HG03565 (cell line): Measurements from ENCODE around the gene PAGR1.
"Not testable (repeated sequence)": the region's sequence is repeated elsewhere in the genome, so short reads cannot be mapped to it uniquely, and the experiment has no call there.

Experiments used
- ATAC-seq: cut with Tn5 transposase; IDR thresholded peaks from one replicate; pipeline ENCODE4 v1.9.1; 2021; ENCODE audit warnings: mild to moderate bottlenecking, moderate library complexity; ENCODE audit not compliant: unreplicated experiment

The PAGR1 gene

DNA sequence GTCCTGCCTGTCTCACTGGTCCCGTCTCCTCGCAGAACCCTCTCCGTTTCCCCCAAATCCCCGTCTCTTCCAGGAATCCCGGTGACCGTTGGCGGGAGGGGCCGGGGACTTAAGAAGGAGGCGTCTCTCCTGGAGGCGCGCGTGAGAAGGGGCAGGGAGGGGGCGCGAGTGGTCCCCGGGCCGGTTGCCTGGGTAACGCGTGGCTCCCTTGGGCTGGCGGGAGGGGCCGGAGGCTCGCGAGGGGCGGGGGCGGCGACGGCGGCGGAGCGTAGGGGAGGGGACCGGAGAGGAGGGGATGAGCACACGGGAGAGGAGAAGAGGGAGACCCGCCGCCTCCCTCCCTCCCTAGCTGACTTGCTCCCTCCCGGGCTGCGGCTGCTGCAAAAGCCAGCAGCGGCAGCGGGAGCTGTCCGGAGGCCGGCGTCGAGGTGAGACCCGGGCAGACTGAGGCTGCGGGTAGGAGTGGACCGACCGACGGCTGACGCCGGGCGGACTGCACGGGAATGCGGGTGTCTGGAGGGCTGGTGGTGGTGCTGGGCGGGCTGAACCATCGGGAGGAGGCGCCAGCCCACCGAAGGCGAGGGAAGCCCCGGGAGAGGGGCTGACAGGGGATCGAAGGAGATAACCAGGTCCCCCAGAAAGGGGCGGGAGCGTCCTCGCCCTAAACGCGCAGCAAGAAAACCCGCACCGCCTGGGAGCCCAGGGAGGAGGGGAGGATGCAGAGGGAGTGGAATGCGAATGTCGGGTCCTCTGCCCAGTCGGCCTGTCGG, 3.9 kb upstream of the PAGR1 start, which contains the start of gene PRRT2:
TSS of gene PRRT2 (plus strand) at position 298 of the 770 bp plus-strand sequence. CDS start 862 bp downstream, outside the sequence.
- no peak for ATAC-seq

DNA sequence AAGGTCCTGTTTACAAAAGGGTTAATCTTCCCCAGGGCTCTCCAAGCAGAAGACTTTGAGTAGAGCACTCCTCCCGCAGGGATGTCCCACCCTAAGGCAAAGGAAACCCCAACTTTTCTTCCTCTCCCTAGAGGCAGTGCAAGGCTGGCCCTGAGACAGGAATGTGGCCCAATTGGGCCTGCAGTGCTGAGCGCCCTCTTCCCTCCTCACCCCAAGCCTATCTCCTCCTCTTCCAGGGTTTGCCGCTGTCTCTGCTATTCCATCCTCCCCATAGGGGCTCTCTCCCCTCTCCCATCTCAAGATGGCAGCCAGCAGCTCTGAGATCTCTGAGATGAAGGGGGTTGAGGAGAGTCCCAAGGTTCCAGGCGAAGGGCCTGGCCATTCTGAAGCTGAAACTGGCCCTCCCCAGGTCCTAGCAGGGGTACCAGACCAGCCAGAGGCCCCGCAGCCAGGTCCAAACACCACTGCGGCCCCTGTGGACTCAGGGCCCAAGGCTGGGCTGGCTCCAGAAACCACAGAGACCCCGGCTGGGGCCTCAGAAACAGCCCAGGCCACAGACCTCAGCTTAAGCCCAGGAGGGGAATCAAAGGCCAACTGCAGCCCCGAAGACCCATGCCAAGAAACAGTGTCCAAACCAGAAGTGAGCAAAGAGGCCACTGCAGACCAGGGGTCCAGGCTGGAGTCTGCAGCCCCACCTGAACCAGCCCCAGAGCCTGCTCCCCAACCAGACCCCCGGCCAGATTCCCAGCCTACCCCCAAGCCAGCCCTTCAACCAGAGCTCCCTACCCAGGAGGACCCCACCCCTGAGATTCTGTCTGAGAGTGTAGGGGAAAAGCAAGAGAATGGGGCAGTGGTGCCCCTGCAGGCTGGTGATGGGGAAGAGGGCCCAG, 3.0 kb upstream of the PAGR1 start:
- ATAC-seq = no peak

DNA sequence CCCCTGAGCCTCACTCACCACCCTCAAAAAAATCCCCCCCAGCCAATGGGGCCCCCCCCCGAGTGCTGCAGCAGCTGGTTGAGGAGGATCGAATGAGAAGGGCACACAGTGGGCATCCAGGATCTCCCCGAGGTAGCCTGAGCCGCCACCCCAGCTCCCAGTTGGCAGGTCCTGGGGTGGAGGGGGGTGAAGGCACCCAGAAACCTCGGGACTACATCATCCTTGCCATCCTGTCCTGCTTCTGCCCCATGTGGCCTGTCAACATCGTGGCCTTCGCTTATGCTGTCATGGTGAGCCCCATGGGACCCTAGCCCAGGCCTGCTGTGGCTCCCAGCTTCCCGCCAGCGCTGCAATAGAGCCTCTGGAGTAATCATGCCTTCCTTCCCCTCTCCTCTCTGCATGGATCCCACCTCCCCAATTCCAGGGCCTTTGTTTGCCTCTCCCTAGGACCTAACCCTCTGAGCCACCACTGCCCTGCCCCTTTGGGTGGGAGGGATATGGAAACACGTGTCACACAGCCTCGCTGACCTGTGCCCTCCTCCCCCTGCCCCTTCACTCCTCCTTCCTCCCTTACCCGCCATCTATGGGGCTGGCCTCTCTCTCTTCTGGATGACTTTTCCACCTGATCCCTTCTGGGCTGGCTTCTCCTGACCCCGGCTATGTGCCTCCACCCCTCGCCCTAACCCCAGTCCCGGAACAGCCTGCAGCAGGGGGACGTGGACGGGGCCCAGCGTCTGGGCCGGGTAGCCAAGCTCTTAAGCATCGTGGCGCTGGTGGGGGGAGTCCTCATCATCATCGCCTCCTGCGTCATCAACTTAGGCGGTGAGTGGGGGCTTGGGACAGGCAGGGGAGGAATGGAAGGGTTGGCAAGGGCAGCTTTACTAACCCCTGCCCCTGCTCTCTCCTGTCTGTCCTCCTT, 2.0 kb upstream of the PAGR1 start:
- ATAC-seq = no peak

DNA sequence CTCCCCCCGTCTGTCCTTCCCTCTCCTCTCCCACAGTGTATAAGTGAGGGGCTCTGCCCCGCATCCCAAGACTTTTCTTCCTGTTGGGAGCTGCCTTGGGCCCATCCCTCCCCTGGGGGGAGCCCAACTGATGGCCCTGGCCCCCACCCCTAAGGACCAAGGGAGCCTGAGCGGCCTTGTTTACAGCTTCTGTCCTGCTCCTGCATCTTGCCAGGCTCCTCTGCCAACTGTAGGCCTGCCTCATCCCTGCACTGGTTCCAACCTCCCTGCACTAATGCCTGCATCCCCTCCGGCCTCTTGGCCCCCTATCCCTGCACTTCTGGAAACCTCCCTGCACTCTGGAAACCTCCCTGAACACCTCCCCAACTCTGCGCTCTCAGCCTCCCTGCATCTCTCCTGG, 1.4 kb upstream of the PAGR1 start:
- no peak for ATAC-seq

DNA sequence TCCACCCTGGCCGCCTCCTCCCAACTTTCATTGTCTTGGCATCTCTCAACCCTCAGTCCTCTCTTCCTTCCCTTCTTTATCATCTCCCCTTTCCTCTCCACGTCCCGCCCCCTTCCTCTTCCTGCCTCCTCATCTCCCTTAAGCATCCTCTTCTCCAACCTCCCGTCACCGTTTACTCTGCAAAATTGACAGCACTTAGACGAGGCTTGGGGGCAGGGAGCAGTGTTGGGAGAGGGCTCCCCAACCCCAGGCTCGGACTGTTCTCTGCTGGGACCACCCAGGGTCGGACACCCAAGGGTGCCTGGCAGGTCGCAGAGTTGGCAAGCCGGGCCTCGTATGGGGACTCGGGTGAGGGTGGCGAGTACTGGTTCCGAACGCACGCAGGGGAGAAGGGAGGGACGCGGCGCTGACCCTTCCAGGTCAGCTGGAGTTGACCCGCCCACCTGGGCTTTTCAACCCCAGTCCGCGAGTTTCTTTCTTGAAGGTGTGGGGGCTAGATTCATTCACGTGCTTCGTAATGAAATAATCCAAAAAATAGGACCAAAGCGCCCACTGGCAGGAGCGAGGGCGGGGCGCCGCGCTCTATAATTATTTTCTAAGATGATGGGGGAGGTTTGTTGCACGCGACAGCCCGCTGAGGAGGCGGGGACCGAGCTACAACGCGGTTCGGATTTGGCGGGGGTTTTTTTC, 775 bp upstream of the PAGR1 start:
- no peak for ATAC-seq

DNA sequence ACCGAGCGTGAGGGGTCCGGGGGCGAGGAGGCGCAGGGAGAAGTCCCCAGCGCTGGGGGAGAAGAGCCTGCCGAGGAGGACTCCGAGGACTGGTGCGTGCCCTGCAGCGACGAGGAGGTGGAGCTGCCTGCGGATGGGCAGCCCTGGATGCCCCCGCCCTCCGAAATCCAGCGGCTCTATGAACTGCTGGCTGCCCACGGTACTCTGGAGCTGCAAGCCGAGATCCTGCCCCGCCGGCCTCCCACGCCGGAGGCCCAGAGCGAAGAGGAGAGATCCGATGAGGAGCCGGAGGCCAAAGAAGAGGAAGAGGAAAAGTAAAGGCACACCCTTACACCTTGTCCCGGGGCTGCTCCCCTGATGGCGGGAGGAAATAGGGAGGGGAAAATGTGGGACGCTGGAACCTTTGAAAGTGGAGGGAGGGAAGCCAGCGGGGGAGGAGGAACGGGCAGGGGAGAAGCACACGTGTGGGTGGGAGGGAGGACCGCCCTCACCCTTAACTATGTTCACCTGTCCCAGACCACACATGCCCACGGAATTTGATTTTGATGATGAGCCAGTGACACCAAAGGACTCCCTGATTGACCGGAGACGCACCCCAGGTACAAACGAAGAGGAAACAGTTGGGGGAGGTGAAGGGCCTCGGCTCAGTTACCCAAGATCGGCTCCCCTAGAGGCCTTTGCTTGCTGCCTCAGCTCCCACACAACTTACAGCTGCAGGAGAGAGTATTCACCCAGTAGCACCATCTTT, 916 bp downstream of the PAGR1 start:
- ATAC-seq = no peak

DNA sequence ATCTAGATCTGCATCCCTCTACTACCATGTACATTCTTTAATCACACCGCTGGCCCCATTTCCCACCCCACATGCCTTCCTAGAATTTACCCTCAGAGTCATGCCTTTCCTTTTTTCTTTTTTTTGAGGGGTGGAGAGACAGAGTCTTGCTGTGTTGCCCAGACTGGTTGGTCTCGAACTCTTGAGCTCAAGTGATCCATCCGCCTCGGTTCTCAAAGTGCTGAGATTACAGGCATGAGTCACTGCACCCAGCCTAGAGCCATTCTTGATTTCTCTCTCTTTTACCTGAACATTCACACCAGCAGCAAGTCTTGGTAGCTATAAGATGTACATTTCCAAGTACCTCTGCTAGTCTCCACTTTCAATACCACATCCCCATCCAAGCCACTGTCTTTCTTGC, 2.1 kb downstream of the PAGR1 start:
- ATAC-seq = no peak

DNA sequence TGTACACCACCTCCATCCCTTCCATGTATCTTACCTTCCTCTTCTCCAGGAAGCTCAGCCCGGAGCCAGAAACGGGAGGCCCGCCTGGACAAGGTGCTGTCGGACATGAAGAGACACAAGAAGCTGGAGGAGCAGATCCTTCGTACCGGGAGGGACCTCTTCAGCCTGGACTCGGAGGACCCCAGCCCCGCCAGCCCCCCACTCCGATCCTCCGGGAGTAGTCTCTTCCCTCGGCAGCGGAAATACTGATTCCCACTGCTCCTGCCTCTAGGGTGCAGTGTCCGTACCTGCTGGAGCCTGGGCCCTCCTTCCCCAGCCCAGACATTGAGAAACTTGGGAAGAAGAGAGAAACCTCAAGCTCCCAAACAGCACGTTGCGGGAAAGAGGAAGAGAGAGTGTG, 3.6 kb downstream of the PAGR1 start:
- ATAC-seq = no peak

DNA sequence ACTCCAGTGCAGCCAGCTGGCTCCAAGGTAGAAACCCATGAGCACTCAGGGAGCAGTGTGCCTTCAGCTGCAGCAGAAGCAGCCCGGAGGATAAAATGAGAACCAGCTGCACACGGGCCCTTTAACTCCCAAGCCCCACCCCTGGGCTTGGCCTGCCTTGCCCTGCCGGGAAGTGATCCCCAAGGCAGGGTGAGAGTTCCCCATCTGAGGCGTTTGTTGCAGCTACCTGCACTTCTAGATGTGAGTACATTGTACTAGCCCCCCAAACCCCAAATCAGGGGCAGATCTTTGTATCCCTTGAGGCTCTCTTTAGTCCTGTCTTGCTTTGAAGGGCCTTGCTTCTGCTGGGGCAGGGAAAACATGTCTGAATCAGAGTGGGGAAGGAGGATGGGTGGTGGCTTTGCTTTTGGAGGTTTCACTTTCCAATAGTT, 4.3 kb downstream of the PAGR1 start, which contains the start of gene MVP:
TSS of gene MVP (plus strand) at position 192 of the 431 bp plus-strand sequence. CDS start 10,088 bp downstream, outside the sequence.
- ATAC-seq = no peak

DNA sequence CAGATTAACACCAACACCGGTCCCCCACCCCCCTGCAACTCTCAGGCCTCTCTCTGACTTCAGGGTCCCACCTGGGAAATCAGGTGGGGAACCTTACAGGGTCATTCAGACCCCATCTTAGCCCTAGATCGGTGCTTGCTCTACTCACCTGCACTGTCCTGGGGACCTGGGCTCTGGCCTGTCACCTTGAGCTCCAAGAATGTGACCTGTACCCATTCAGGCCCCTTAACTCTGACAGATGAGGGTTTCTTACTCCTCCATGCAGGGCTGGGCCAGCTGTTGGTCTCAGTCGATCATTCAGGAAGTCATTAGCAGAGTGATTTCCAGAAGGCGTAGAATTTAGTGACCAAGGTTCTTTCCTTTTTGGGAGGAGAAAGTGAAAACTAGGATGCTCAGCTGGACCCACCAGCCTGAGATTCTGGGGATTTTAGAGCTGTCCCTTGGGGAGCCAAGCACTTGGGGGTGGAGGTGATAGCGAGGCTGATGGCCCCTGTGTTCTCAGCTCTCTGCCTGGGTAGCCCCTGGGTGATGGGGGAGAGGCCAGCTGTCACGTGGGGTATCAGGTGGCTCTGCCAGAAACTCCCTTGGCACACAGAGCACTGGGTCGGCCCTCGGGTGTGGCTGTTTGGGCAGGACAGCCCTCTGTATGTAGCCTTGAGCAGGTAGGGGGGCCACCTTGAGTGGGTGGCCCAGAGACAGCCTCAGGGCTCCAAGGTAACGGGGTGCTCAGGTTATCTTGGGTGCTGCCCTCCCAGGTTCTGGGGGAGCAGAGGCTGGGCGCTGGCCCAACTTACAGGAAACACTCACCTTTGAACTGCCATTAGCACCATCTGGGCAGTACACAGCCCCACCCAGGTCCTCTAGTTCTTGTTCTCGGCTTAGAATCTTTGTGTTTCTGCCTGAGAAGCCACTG, 5.0 kb downstream of the PAGR1 start:
- no peak for ATAC-seq

DNA sequence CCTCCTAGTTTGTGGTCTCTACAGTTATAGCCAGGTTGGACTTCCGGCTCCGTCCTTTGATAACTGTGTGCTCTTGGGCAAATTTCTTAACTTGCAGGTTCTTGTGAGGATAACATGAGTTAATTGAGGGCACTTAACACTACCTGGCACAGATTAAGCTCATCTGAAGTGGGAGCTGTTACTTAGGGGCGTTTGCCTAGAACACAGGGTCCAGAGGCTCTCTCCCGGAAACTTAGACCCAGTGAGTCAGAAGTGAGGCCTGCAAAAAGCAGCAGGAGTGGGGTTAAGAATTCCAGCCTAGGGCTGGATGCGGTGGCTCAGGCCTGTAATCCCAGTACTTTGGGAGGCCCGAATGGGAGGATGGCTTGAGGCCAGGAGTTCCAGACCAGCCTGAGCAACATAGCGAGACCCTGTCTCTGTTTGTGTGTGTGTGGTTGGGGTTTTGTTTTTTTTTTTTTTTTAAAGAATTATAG, 5.7 kb downstream of the PAGR1 start:
- no peak for ATAC-seq

DNA sequence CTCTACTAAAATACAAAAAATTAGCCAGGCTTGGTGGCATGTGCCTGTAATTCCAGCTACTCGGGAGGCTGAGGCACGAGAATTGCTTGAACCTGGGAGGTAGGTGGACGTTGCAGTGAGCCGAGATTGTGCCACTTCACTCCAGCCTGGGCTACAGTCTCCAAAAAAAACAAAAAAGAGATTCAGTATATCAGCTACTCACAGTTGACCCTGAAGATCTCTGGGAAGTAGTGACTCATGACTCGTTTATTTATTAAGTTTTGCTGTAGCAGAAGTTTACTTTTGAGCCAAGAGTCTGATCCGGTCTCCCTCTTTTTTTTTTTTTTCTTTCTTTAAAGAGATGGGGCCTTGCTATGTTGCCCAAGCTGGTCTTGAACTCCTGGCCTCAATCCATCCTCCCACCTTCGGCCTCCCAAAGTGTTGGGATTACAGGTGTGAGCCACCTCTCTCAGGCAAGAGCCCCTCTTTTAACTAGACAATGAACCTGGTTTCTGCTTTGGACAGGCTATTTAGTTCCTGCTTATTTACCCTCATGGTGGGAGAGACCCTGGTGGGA, 8.7 kb downstream of the PAGR1 start:
- ATAC-seq = no peak

DNA sequence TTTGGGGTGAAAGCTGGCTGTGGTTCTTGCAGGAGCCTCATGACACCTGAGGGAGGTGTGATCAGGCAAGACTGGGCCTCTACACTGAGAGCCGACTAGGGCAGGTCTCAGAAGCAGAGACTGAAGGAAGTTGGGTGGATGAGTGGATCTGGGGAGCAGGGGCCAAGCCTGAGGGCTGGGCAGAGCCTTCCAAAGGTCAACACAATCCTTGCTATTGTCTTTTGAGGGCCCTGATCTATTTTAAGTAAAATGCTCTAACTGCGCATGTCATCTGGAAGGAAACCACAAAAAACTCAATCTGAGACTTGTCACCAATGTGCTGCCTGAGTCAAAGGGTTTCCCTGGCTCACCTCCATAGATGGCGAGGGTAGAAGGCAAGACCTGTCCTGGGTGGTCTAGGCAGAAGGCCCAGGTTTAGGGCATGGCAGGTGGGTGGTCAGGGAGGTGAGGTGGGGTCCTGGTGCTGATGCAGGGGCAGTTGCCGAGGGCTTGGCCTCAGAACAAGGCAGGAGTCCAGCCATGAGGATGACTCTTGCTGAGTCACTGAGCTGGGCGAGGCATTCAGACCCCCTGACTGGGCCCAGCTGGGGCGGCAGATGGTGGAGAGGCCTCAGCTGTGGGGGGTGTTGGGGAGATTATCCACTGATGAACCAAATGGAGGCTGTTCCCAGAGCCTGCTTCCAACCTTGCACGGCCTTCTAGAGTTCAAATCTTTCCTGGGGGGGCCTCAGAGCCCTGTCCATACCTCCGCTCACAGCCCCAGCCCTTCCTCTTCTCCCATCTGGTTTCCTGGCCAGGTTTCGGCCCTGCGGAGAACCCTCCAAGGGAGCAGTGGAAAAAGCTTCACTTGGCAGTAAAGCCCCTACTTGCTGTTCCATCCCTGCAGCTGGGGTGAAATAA, 9.4 kb downstream of the PAGR1 start:
- no peak for ATAC-seq

DNA sequence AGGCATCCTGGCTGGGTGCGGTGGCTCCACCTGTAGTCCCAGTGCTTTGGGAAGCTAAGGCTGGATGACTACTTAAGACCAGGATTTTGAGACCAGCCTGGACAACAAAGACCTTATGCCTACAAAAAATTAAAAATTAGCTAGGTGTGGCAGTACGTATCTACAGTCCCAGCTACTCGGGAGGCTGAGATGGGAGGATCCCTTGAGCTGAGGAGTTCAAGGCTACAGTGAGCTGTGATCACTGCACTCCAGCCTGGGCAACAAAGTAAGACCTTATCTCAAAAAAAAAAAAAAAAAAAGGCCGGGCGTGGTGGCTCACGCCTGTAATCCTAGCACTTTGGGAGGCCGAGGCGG, 10.4 kb downstream of the PAGR1 start:
- no peak for ATAC-seq

DNA sequence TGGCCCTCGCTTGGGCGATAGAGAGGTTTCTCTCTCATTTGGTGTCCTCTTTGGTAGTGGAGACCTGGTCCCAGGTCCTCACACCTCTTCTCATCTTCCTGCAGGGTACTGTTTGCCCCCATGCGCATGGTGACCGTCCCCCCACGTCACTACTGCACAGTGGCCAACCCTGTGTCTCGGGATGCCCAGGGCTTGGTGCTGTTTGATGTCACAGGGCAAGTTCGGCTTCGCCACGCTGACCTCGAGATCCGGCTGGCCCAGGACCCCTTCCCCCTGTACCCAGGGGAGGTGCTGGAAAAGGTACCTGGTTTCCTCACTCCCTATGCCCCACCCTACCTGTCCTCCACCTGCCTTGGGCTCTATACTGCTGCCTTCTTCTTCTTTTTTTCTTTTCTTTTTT, 14.8 kb downstream of the PAGR1 start:
- ATAC-seq = no peak

DNA sequence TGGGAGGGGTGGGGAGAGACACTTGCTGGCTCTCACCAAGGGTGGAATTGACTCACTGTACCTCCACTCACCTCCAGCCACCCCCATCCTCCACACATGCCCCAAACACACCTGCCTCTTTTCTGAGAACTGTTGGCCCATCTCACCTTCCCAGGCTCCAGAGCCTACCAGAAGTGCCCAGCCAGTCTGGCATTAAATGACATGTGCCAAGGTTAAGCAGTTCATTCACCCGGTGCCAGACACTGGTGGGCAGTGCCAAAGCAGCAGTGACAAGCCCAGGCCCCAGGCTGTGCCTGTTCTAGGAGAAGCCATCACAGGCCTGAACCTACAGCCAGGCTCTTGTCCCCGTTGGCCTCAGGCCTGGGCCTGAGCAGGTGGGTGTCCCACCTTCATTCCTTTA, 15.5 kb downstream of the PAGR1 start:
- ATAC-seq = no peak

DNA sequence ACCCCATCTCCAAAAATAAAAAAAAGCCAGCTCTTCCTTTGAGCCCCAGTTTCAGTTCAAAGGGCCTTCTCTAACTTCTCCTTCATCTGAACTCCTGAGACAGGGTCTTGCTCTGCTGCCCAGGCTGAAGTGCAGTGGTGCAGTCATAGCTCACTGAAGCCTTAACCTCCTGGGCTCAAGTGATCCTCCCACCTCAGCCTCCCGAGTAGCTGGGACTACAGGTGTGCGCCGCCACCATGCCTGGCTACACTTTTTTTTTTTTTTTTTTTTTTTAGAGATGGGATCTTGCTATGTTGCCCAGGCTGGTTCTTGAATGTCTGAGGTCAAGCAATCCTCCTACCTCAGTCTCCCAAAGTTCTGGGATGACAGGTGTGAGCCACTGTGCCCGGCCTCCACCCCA, 17.3 kb downstream of the PAGR1 start:
- ATAC-seq = not testable (repeated sequence)
